ENCODE results near the gene MSGN1. TPM values are rescaled to one million over a fixed set of nuclear protein-coding genes. Genes with fewer than 3 reads are reported as not detected.

MSGN1 gene
- total RNA-seq, 2 experiments from 2014 or later: not detected

GRCh38 chr2:17830053-17831034, 14.1 kb downstream of the MSGN1 start:
- Mint-ChIP-seq H3K27ac (no peak overlapping the region), H3K4me3 (no peak overlapping the region), H3K9me3 (no peaks in the 10 kb centered on the region), H3K36me3 (no peaks in the 10 kb centered on the region), H3K27me3 (peaks cover 26% of the 10 kb centered on the region), H3K4me1 (ENCODE audit: low read depth) (no peaks in the 10 kb centered on the region)
- ChIA-PET POLR2A (no interaction called here), CTCF (interaction anchor here (1.9 kb wide), 1 partner anchor 111 kb away, joined by 9 read pairs; no protein-coding TSS in a partner anchor)
- DNase-seq: peak; percentile 59
- intact Hi-C loops (cut with micrococcal nuclease): loop anchor here (2.0 kb wide), 1 partner anchor 112 kb away; no protein-coding TSS in a partner anchor

- intact Hi-C loops (cut with micrococcal nuclease): no loop called here
- CTCF ChIA-PET: no interaction called here
- Mint-ChIP-seq H3K9me3 (no peaks in the 10 kb centered on the region), H3K27ac (no peak overlapping the region), H3K36me3 (no peaks in the 10 kb centered on the region), H3K4me3 (no peak overlapping the region), H3K4me1 (ENCODE audit: low read depth) (no peaks in the 10 kb centered on the region), H3K27me3 (peaks cover 15% of the 10 kb centered on the region)
- DNase-seq: no peak
- POLR2A ChIA-PET: no interaction called here
These were observed 19.3 kb downstream of the MSGN1 start for GRCh38 chr2:17835516-17835915.

- intact Hi-C loops (cut with micrococcal nuclease): no loop called here
These were observed 23.7 kb downstream of the MSGN1 start for GRCh38 chr2:17839959-17840358.

GRCh38 chr2:17843457-17843856, 27.2 kb downstream of the MSGN1 start:
- Mint-ChIP-seq H3K4me3 (no peak overlapping the region), H3K27ac (no peak overlapping the region), H3K9me3 (no peaks in the 10 kb centered on the region), H3K4me1 (ENCODE audit: low read depth) (no peaks in the 10 kb centered on the region), H3K27me3 (peaks cover 4% of the 10 kb centered on the region), H3K36me3 (no peaks in the 10 kb centered on the region)
- intact Hi-C loops (cut with micrococcal nuclease): no loop called here
- ChIA-PET POLR2A (no interaction called here), CTCF (interaction anchor here (0.7 kb wide), 1 partner anchor 12 kb away, joined by 3 read pairs; no protein-coding TSS in a partner anchor)
- no peak for DNase-seq

More at GRCh38 chr2:17839959-17840358, 23.7 kb downstream of the MSGN1 start:
- Mint-ChIP-seq H3K36me3 (no peaks in the 10 kb centered on the region), H3K4me3 (no peak overlapping the region), H3K9me3 (no peaks in the 10 kb centered on the region), H3K27ac (no peak overlapping the region), H3K27me3 (peaks cover 6% of the 10 kb centered on the region), H3K4me1 (ENCODE audit: low read depth) (no peaks in the 10 kb centered on the region)
- ChIA-PET POLR2A (no interaction called here), CTCF (no interaction called here)
- DNase-seq: no peak

GRCh38 chr2:17845806-17846205, 29.5 kb downstream of the MSGN1 start:
- H3K4me3 Mint-ChIP-seq: no peak overlapping the region
- no peaks in the 10 kb centered on the region for H3K4me1 Mint-ChIP-seq (ENCODE audit: low read depth)
- H3K27me3 Mint-ChIP-seq: peaks cover 6% of the 10 kb centered on the region

GRCh38 chr2:17846676-17847075, 30.4 kb downstream of the MSGN1 start:
- DNase-seq: no peak
- CTCF ChIA-PET: interaction anchor here (0.8 kb wide), 1 partner anchor 11 kb away, joined by 5 read pairs; no protein-coding TSS in a partner anchor
- Mint-ChIP-seq H3K4me1 (ENCODE audit: low read depth) (no peaks in the 10 kb centered on the region), H3K36me3 (no peaks in the 10 kb centered on the region), H3K9me3 (no peaks in the 10 kb centered on the region), H3K27ac (no peak overlapping the region), H3K4me3 (no peak overlapping the region), H3K27me3 (peaks cover 8% of the 10 kb centered on the region)
- intact Hi-C loops (cut with micrococcal nuclease): no loop called here
- POLR2A ChIA-PET: no interaction called here

More at GRCh38 chr2:17845806-17846205, 29.5 kb downstream of the MSGN1 start:
- CTCF ChIA-PET: interaction anchor here (0.6 kb wide), 1 partner anchor 92 kb away, joined by 4 read pairs; the partner anchor contains the start of genes GEN1 and SMC6
- POLR2A ChIA-PET: no interaction called here
- intact Hi-C loops (cut with micrococcal nuclease): no loop called here
- no peak for DNase-seq
- Mint-ChIP-seq H3K9me3 (no peaks in the 10 kb centered on the region), H3K36me3 (no peaks in the 10 kb centered on the region), H3K27ac (no peak overlapping the region)

GRCh38 chr2:17847236-17847635, 31.0 kb downstream of the MSGN1 start:
- no peak overlapping the region for H3K27ac Mint-ChIP-seq
- no peak overlapping the region for H3K4me3 Mint-ChIP-seq
- ChIA-PET POLR2A (no interaction called here), CTCF (interaction anchor here (0.6 to 0.8 kb wide), 2 partner anchors 11 to 69 kb away, joined by 4 to 5 read pairs; no protein-coding TSS in a partner anchor)
- H3K4me1 Mint-ChIP-seq (ENCODE audit: low read depth): no peaks in the 10 kb centered on the region
- intact Hi-C loops (cut with micrococcal nuclease): no loop called here
- no peak for DNase-seq
- peaks cover 8% of the 10 kb centered on the region for H3K27me3 Mint-ChIP-seq
- H3K36me3 Mint-ChIP-seq: no peaks in the 10 kb centered on the region
- no peaks in the 10 kb centered on the region for H3K9me3 Mint-ChIP-seq

- Mint-ChIP-seq H3K27ac (no peak overlapping the region), H3K27me3 (peaks cover 4% of the 10 kb centered on the region), H3K4me3 (no peak overlapping the region), H3K36me3 (no peaks in the 10 kb centered on the region), H3K9me3 (no peaks in the 10 kb centered on the region), H3K4me1 (ENCODE audit: low read depth) (no peaks in the 10 kb centered on the region)
- CTCF ChIA-PET: no interaction called here
- intact Hi-C loops (cut with micrococcal nuclease): no loop called here
- no peak for DNase-seq
- POLR2A ChIA-PET: no interaction called here
These were observed 33.0 kb downstream of the MSGN1 start for GRCh38 chr2:17849275-17849674.

GRCh38 chr2:17850151-17850550, 33.9 kb downstream of the MSGN1 start:
- POLR2A ChIA-PET: no interaction called here
- H3K9me3 Mint-ChIP-seq: no peaks in the 10 kb centered on the region
- CTCF ChIA-PET: interaction anchor here (1.1 kb wide), 1 partner anchor 299 kb away, joined by 3 read pairs; no protein-coding TSS in a partner anchor
- no peaks in the 10 kb centered on the region for H3K4me1 Mint-ChIP-seq (ENCODE audit: low read depth)
- H3K27me3 Mint-ChIP-seq: peaks cover 4% of the 10 kb centered on the region
- intact Hi-C loops (cut with micrococcal nuclease): loop anchor here (10.0 kb wide), 1 partner anchor 295 kb away; no protein-coding TSS in a partner anchor
- no peak overlapping the region for H3K4me3 Mint-ChIP-seq
- DNase-seq: no peak
- no peaks in the 10 kb centered on the region for H3K36me3 Mint-ChIP-seq
- no peak overlapping the region for H3K27ac Mint-ChIP-seq

- intact Hi-C loops (cut with micrococcal nuclease): loop anchor here (10.0 kb wide), 1 partner anchor 293 kb away; no protein-coding TSS in a partner anchor
- POLR2A ChIA-PET: no interaction called here
- Mint-ChIP-seq H3K4me3 (no peak overlapping the region), H3K27ac (no peak overlapping the region), H3K9me3 (no peaks in the 10 kb centered on the region), H3K4me1 (ENCODE audit: low read depth) (no peaks in the 10 kb centered on the region), H3K36me3 (no peaks in the 10 kb centered on the region), H3K27me3 (peaks cover 16% of the 10 kb centered on the region)
- CTCF ChIA-PET: interaction anchor here (1.1 kb wide), 1 partner anchor 24 kb away, joined by 3 read pairs; no protein-coding TSS in a partner anchor
- DNase-seq: peak; percentile 42
These were observed 35.7 kb downstream of the MSGN1 start for GRCh38 chr2:17851731-17852585.

GRCh38 chr2:17853799-17854198, 37.5 kb downstream of the MSGN1 start:
- Mint-ChIP-seq H3K27ac (no peak overlapping the region), H3K4me1 (ENCODE audit: low read depth) (no peaks in the 10 kb centered on the region), H3K4me3 (no peak overlapping the region), H3K36me3 (no peaks in the 10 kb centered on the region), H3K27me3 (peaks cover 27% of the 10 kb centered on the region), H3K9me3 (no peaks in the 10 kb centered on the region)
- no peak for DNase-seq
- intact Hi-C loops (cut with micrococcal nuclease): loop anchor here (10.0 kb wide), 1 partner anchor 291 kb away; no protein-coding TSS in a partner anchor
- CTCF ChIA-PET: no interaction called here
- POLR2A ChIA-PET: no interaction called here

GRCh38 chr2:17857021-17857420, 40.8 kb downstream of the MSGN1 start:
- no peak for DNase-seq
- Mint-ChIP-seq H3K27me3 (peaks cover 42% of the 10 kb centered on the region), H3K4me1 (ENCODE audit: low read depth) (no peaks in the 10 kb centered on the region), H3K4me3 (no peak overlapping the region), H3K9me3 (no peaks in the 10 kb centered on the region), H3K27ac (no peak overlapping the region), H3K36me3 (no peaks in the 10 kb centered on the region)
- ChIA-PET CTCF (no interaction called here), POLR2A (no interaction called here)
- intact Hi-C loops (cut with micrococcal nuclease): loop anchor here (10.0 kb wide), 1 partner anchor 288 kb away; no protein-coding TSS in a partner anchor
